GM10248 (cell line): Measurements from ENCODE around the gene PKNOX2.

Experiments
- CTCF ChIA-PET: fragments of 300-600 bp; sonication (Branson Sonifier 250); formaldehyde crosslinking; extraction: SDS; loops from one replicate; lab custom pipeline; 2021; ENCODE audit warnings: antibody characterized with exemption; lab: Yijun Ruan, JAX
- POLR2A ChIA-PET: fragments of 350-650 bp; sonication (Branson Sonifier 250); formaldehyde crosslinking; extraction: SDS; loops from one replicate; lab custom pipeline; 2020; ENCODE audit warnings: antibody characterized with exemption; lab: Yijun Ruan, JAX
- DNase-seq: peaks from one replicate; pipeline ENCODE4 v3.0.0; 2012; ENCODE audit errors: extremely low spot score
- CTCF ChIP-seq: IDR thresholded peaks from 2 replicates; pipeline ENCODE4 v1.5.1; 2012; ENCODE audit warnings: mild to moderate bottlenecking, low read depth; ENCODE audit errors: extremely low read depth, missing control alignments, control extremely low read depth

The PKNOX2 gene

GRCh38 chr11:125292100-125292499 lies 127.5 kb downstream of the PKNOX2 start:
- DNase-seq = no peak
- ChIA-PET CTCF (no interaction called here), POLR2A (no interaction called here)
- no peak for TF ChIP-seq CTCF

GRCh38 chr11:125293596-125293995 lies 129.0 kb downstream of the PKNOX2 start:
- CTCF ChIA-PET = interaction anchor here (1.8 kb wide), 1 partner anchor 9 kb away, joined by 4 read pairs; no protein-coding TSS in a partner anchor
- DNase-seq = no peak
- POLR2A ChIA-PET = no interaction called here
- TF ChIP-seq CTCF = no peak

GRCh38 chr11:125295931-125296330 lies 131.4 kb downstream of the PKNOX2 start:
- TF ChIP-seq CTCF = no peak
- CTCF ChIA-PET = no interaction called here
- DNase-seq = no peak
- POLR2A ChIA-PET = no interaction called here

- CTCF ChIA-PET = interaction anchor here (0.8 to 1.3 kb wide), 2 partner anchors 9 to 49 kb away, joined by 3 to 4 read pairs; no protein-coding TSS in a partner anchor
- TF ChIP-seq CTCF = no peak
- POLR2A ChIA-PET = no interaction called here
- DNase-seq = no peak
Observed at GRCh38 chr11:125297346-125297915, 132.9 kb downstream of the PKNOX2 start.

GRCh38 chr11:125299061-125299615 lies 134.6 kb downstream of the PKNOX2 start:
- POLR2A ChIA-PET = no interaction called here
- CTCF ChIA-PET = interaction anchor here (1.3 kb wide), 1 partner anchor 47 kb away, joined by 4 read pairs; no protein-coding TSS in a partner anchor

GRCh38 chr11:125299821-125300220 lies 135.3 kb downstream of the PKNOX2 start:
- ChIA-PET POLR2A (no interaction called here), CTCF (interaction anchor here (1.2 kb wide), 1 partner anchor 42 kb away, joined by 3 read pairs; no protein-coding TSS in a partner anchor)
- TF ChIP-seq CTCF = no peak
- DNase-seq = no peak

More at GRCh38 chr11:125299061-125299615, 134.6 kb downstream of the PKNOX2 start:
- DNase-seq = no peak
- no peak for TF ChIP-seq CTCF
